ENCODE results near the gene PARD3.

DNA sequence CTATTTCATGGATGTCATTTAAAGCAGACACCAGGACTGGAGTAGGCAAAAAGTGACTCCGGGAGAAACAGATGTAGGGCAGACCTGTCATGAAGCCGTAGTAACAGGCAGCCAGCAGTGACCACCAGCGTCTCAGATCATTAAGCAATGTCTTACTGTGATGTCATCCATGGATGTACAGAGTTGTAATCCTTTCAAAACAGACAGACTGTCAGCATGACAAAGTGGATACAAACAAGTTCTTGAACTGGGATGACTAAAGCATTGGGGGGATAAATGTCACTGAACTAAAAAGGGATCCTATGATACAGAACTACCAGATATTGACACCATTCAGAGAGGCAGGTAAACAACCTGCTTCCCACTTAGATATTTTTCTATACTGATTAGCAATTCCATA lies 675.5 kb downstream of the PARD3 start:
- TF ChIP-seq, protein P1, sequence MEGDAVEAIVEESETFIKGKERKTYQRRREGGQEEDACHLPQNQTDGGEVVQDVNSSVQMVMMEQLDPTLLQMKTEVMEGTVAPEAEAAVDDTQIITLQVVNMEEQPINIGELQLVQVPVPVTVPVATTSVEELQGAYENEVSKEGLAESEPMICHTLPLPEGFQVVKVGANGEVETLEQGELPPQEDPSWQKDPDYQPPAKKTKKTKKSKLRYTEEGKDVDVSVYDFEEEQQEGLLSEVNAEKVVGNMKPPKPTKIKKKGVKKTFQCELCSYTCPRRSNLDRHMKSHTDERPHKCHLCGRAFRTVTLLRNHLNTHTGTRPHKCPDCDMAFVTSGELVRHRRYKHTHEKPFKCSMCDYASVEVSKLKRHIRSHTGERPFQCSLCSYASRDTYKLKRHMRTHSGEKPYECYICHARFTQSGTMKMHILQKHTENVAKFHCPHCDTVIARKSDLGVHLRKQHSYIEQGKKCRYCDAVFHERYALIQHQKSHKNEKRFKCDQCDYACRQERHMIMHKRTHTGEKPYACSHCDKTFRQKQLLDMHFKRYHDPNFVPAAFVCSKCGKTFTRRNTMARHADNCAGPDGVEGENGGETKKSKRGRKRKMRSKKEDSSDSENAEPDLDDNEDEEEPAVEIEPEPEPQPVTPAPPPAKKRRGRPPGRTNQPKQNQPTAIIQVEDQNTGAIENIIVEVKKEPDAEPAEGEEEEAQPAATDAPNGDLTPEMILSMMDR (IDR thresholded peaks at IDR 0.05; ENCODE audit: low read depth, low read length, poor library complexity, severe bottlenecking): no peak
- TF ChIP-seq EZH2phosphoT487 (IDR thresholded peaks at IDR 0.05; ENCODE audit: borderline replicate concordance, low read length): no peak
